GM18505 (cell line): ENCODE data around the gene GMPR2.
A peak's percentile ranks its signal among the peaks of the same experiment; 100 is the strongest.

ENCODE experiments used
- ATAC-seq: cut with Tn5 transposase; IDR thresholded peaks from one replicate; pipeline ENCODE4 v1.9.1; 2021; ENCODE audit not compliant: unreplicated experiment
- POLR2A ChIP-seq: IDR thresholded peaks from 4 replicates; pipeline ENCODE4 v1.6.1; 2011; ENCODE audit warnings: borderline replicate concordance; ENCODE audit not compliant: insufficient read depth, insufficient read length; ENCODE audit errors: extremely low read depth

Gene GMPR2

DNA sequence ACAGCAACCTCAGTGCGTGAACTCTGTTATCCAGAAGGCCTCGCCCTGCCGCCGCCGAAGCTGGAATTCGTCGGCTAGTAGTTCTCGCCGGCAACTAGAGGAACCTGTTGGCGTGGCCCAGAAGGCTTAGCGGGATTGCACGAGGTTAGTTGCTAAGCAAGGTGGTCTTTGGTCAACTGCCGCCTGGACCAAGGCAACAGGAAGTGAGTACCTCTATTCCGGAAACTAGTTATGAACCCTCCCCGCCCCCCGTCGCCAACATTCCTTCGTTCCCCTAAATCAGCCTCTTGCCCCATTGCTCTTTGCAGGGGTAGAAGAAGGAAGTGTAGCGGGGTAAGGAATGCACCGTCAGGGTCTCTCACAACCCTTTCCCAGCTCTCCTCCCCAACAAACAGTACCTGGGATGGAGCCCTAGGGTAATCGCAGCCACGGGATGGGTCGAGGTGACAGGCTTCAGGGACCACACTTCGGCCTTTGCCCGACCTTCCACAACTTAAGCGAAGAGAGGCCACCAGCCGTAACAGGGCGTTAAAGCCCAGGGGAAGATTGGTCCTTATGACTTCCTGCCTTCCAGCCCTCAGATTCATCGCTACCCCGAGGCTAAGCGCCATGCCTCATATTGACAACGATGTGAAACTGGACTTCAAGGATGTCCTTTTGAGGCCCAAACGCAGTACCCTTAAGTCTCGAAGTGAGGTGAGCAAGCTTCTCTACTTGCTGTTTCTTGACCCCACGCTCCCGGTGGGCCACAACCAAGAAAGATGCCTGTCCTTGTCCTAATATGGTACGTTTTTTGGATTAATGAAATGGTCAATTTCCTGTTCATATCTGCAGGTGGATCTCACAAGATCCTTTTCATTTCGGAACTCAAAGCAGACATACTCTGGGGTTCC is at the start of gene GMPR2:
Gene GMPR2, plus strand, starts transcription at position 285 of the 893 bp plus-strand sequence. Its CDS starts 325 bp downstream, at position 610.
- TF ChIP-seq POLR2A, result peak; percentile 46
- peak; percentile 54 for ATAC-seq

DNA sequence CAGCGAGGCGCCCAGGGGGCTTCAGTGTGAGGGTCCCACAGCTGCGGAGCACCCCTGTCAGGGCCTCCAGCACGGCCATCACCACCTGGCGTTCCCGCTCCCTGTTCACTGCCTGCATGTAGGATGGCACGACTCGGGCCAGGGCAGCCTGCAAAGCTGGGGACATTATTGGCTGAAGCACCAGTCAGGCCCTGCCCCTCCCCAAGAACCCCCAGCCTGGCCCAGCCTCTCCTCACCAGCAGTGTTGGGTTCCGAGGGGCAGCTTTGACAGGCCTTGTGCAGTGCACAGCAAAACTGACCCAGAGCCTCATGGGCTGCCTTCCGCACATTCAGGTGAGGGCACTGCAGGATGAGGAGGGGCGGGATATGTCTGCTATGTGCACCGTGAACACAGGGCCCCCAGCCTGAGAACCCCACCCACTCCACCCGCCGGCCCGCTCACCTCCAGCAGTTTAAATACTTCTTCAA is 49.7 kb upstream of the GMPR2 start:
- ATAC-seq, result no peak

DNA sequence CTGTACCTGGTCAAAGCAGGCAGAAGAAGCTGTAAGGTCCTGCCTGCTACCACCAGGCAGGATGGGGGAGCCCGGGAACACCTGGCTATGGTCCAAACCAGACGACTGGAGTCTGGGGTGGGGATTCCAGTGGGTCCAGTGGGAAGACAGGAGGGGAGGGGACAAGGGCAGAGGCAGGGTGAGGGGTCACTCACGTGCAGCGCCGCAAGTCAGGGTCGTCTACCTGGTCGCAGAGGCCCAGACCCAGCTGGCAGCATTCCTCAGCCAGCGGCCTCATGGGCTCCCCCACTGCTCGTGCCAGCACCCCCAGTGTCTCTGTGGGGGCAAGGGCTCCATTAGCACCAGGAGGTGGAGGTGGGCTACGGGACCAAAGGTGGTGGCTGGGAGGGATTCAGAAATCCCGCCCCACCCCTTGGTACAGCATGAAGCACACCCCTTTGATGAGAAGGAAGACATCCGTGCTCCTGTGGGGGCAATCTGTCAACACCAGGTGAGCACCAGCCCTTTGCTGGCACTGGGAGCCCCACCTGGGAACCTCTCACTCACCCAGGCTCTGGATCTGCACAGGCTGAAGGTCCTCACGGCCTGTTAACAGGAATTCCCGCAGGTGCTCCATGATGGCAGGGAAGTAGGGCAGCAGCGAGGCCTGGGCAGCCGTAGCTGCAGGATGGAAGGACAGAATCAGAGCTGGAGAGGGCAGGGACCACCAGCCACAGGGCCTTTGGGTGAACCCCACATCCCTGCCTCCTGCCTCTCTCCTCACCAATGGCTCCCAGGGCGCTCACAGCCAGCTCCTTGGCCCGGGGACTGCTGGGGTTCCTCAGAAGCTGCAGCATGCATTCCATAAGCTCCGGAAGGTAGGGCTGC is 48.4 kb upstream of the GMPR2 start:
- no peak for ATAC-seq
- no peak for TF ChIP-seq POLR2A

More for the DNA sequence above, 49.7 kb upstream of the GMPR2 start:
- TF ChIP-seq POLR2A, result no peak

DNA sequence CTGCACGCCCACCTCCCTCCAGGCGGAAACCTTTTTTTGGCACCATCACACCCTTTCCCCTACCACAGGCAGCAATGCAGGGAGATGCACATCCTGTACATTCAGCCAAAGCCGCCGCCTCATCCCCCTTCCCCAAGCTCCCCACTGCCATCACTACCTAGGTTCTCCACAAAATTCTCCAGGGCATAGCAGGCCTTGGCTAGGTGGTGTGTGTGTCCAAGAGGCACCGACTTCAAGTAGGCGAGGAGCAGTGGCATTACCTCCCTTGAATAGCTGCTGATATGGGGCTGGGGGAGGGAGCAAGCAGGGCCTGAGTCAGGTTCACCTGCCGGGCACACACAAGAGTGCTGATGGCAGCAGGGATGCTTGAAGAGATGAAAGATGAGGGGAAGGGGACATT is 47.7 kb upstream of the GMPR2 start:
- ATAC-seq, result no peak
- TF ChIP-seq POLR2A, result no peak

DNA sequence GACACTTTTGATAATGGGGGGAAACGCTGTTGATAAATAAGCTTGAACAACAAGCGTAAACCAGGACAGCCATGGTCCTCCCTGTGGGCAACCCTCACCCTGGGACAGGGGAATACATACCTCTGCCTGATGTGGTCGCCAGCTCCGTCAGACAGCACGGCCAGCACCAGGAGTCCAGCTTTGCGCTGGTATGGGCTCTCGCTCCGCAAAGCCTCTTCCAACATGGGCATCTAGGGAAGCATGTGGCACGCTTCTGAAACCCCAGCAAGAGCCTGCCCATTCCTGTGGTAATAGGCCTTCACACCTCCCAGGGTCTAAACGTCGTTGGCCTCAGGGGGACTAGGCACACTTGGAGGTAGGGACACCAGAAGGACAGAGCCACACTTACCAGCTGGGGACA is 47.0 kb upstream of the GMPR2 start:
- no peak for TF ChIP-seq POLR2A
- no peak for ATAC-seq

DNA sequence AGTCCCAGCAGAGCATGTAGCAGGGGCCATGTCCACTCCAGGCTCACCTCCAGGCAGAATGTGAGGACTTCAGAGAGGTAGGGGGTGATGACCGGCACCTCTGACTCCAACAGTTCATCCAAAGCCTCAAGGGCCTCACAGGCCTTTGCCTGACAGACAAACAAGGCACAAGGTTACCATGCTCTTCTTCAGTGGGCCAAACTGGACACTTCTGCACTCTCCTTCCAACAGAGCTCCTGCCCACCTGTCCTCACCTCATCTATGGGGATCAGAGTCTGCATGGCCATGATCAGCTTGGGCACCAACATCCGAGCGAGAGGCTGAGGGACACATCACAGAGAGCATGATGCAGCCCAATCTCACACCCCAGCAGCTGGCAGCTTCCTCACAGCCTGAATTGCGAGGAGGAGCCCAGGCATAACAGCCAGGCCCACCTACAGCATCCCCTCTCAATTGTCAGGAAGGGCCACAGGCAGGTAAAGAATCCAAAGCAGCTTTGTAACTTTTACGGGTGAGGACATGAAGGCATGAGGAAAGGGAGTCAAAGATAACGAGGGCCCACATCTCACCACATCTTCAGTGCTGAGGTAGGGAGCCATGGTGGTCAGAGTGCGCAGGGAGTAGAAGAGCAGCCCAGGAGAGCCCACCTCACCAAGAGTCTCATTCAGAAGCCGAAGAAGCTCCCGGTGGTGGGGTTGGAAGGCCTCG is 45.7 kb upstream of the GMPR2 start:
- no peak for ATAC-seq
- no peak for TF ChIP-seq POLR2A

DNA sequence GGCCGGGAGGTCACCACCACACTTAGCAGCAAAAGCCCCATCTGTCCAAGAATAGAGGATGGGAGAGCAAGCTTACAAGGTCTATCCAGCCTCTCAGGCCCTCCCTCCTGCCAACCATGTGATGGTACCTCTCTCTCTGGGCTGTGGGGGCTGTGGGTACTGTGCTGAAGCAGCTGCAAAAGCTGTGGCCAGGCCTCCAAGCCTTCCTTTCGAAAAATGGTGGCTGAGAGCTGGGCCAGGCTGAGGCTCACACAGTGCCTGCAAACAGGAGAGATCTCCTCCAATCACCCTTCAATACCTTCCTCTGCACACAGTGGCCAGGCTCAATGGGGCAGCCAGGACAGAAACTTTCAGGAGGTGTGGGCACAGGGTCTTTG is 45.2 kb upstream of the GMPR2 start:
- no peak for ATAC-seq
- TF ChIP-seq POLR2A, result no peak

DNA sequence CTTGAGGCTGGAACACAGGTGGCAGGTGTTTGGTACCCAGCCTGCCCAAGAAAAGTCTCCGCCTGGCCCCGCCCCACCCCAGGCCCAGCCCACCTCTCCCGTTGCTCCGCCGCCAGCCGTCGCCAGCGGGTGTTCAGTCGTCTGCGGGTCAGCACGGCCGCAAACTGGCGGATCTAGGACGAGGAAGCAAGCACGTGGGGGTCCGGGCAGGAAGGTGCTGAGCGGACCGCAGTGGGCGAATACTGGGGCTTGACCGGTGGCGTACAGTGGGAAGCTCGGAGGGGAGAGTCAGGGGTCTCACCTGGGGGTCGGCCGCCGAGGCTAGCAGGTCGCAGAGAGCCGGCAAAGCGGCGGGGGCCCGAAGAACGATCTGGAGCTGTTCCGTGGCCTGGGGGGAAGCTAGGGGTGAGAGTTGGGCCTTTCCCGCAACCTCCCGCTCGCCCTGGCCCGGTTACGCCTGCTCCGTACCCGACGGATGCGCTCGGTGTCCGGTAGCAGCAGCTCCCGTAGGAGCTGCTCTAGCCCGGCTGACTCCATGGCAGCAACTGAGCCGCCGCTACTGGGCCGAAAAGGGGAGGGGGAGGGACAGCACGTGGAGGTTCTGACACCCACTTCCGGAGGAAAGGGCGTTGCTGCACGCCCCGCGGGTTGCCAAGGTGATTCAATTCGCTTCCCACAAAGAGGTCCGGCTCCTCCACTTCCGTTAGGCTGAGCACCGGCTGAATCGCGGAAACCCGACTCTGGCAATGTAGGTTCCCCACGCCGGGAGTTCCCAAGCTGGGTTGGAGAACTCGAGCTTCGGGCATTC is 44.3 kb upstream of the GMPR2 start, which contains the start of gene IPO4:
Gene IPO4, minus strand, starts transcription at position 566 of the 808 bp plus-strand sequence. Its CDS starts 29 bp downstream, at position 537.
- peak; percentile 88 for TF ChIP-seq POLR2A
- ATAC-seq, result peak; percentile 86

DNA sequence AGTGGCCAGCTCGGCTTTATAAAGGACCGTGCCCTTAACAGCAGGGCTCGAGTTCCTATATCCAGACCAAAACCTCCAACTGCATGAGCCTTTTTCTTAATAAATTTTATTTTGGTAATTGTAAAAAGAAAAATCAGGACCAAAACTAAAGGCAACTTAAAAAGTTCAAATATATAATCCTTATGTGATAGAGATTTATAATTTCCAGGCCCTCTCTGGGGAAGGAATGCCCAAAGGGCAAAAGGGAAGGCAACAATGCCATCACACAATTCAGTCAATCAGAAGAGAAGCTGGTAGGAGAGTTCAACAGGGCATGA is 43.7 kb upstream of the GMPR2 start:
- no peak for TF ChIP-seq POLR2A
- ATAC-seq, result no peak

DNA sequence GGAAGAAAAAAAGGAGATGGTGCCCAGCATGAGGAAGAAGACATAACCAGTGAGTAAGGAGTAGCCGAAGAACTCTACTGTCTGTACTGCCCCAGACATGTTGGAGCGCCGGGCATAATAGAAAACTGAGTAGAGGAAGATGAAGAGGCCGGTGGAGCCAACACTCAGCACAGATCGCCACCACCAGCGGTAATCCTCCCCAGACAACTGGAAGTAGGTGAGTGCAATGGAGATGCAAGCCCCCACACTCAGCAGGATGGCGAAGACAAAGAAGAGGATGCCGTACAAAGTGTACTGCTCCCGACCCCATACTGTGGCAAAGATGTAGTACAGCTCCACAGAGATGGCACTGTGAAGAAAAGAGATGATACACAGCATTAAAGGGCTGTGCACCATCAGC is 43.3 kb upstream of the GMPR2 start:
- ATAC-seq, result no peak
- no peak for TF ChIP-seq POLR2A

DNA sequence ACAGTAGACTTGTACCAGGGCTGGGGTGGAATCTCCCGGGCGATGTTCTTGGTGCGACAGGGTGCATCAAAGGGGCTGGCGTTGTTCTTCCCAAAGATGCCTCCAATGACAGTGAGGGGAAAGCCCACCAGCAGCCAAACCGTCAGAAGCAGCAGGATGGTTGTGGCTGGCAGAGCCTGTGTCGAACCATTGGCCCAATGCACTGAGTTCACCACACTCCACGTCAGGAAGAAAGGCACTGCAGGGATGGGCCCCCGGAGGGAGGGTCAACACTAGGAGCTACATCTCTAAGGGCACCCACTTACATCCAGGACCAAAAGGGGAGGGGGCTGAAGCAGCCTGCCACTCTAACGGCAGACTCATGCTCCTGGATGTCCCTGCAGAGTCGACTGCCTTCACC is 42.3 kb upstream of the GMPR2 start:
- TF ChIP-seq POLR2A, result no peak
- ATAC-seq, result no peak

DNA sequence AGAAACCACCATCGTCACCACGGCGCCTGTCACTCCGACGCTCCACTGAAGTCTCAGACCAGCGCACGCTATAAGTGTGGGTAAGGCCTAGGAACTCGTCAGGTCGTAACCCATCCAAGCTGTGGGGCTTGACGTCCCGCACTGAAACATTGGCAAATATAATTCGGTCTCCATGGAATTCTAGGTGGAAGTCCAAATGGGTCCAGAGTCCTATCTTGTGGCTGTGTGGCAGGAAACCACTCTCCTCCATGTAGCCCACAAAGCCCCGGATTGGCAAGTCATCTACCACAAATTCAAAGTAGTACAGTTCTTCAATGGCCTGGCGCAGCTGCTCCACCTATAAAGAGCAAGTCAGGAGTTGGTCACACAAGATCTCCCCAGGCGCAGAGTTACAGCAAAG is 39.8 kb upstream of the GMPR2 start:
- ATAC-seq, result no peak
- no peak for TF ChIP-seq POLR2A
